NCI-H2081 (cell line): ENCODE results near the gene ENOX1.
A peak's percentile ranks its signal among the peaks of the same experiment; 100 is the strongest.

Source experiments
- DNase-seq, 2 experiments: peaks; one replicate each; lab custom pipeline; 2025; lab: John Stamatoyannopoulos, UW

The ENOX1 gene

DNA sequence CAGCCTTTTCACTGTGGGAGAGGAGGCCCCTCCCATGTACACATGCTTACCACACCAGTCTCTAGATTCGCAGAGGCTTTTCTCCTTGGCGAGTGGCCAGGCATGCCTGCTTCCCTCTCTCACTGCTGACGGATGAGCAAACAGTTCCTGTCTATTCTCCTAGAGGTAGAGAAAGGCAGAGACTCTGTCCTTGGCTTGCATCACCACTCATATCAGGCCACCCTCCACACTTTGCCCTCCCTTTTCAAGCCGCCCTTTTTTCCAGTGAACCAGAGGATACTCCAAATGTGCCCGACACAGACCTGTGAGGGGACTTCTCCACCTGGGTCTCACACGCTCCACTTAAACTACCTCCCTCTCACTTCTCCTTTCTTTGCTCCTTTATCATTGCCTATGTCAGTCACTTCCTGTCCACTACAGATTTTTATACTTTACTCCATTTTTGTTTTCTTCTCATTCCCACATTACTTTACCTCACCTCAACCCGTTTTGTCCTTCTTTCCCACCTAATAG, 478.8 kb downstream of the ENOX1 start:
- peak; percentile 70 to 85 for DNase-seq

DNA sequence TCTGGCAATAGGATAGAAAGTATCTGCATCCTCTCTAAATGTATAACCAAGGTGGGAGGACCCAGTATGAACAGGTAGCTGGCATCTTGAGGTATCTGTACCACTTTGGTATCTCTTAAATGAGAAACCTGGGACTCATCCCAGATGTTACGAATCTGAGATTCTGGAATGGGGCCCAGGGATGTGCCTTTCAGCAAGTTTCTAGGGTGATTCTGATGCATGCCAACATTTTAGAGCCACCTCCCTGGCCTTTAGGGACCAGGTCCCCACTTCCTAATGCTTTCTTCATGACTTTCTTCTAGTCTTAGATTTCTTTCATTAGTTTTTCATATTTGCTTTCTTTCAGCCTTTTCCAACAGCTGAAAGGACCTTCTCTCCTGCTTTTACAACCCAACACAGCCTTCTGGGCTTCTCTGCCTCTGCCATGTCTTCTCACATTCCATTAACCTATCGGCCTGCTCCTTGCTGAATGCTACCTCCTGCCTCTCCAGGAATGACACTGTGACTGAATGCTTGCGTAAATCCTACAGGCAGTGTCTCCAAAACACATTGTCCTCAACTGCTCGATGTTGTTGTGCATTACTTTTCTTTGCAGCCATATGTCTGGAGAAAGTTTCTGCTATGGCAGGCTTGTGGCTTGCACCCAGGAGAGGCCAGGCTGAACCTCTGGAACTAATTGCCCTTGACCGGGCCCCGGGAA, 479.4 kb downstream of the ENOX1 start:
- no peak for DNase-seq

DNA sequence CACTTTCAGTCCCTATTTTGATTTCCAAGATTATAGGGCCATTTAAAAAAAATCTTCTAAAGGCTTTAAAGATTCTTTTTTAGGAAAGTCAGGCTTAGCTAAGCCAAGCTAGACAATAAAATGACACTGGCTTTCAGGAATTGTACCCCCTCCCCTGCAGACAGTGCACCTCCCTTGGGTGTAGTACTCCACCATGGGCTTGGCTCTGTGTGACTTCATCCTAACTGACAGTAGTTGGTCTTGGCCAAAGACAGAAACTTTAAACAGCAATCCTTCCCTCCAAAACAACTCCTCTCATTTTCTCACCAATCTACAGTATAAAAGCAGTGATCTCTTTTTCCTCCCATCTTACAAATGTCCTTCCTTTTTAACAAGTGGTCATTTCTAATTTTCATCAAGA, 480.4 kb downstream of the ENOX1 start:
- DNase-seq, result no peak

DNA sequence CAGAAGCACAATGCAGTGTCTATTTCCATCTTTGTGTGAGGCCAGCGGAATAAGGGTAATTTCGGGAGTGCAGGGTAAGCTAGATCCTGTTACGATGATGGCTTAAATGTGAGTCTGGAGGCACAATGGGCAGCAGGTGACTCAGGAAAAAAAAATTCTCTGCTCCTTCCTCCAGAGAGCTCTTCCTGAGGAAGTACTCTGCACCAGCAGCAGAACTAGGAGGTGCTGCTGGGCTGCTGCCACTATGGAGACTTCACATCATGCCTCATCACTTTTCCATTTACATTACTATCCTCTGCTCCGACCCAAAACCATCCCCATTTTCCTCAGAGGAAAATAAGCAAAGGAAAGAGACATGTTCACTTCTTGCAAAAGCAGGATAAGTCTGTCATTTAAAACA, 481.4 kb downstream of the ENOX1 start:
- DNase-seq, result no peak

DNA sequence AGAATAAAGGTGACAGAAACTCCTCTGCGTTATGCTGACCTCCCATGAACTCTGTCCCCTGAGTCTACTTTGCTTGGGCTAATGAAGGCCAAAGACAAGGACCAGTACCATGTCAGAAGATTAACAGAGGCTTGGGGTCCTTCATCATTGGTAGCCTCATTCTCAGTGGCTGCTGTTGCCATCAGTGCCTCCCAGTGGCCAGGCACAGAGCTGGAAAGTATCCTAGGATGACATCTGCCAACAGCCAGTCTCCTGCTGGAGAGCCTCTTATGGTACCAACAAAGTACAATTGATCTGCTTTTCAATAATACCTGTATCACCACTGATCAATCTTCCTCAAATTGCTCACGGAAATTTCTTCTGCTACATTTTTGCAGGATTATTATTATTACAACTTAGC, 481.8 kb downstream of the ENOX1 start:
- DNase-seq, result peak in 1 of 2 experiments; percentile 1

DNA sequence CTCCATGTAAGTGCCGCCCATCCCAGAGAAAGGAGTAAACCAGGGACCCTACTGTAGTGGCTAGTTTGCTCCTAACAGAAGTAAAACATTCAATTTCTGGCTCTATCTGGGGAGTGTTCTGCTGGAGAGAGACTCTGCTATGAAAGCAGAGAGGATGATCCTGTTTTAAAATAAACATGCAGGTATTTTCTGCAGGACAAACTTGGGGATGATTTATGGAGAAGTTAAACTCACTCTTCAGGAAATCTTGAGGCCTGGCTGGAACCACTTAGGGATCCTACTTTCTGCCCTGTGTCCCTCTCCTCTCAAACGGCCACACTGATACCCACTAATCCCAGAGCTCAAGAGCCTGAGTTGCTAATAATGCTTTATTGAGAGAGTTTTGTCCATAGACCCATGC, 482.3 kb downstream of the ENOX1 start:
- no peak for DNase-seq

DNA sequence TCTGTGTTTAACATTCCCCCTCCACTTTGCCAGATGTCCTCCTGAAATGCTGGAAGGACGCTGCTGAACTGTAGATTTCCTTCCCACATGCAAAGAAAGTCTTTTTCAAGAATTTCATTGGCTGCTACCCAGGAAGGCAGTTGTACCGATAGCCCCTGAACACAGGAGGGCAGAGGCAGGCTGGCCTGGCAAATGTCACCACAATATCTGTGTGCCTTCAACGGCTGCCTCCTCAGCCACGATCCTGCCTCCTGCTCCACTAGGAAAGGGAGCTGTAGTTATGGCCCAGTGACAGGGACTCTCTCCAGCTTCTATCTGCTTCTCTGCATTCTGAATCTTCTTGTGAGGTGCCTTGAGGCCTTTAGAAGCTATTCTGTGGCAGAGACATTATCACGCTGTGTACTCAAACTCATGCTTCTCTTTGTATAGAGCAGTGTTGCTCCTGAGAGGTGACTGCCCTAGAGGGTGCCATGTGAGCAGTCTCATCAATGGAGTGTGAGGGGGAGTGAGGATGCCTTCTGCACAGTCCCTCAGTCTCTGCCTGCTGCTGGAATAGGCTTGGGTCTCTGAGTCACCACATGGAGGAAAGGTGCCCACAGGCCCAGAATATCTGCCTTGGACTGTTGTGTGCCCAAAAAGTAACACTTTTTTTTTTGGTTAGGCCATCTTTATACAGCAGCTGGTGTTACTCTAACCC, 483.6 kb downstream of the ENOX1 start:
- peak; percentile 37 to 63 for DNase-seq

DNA sequence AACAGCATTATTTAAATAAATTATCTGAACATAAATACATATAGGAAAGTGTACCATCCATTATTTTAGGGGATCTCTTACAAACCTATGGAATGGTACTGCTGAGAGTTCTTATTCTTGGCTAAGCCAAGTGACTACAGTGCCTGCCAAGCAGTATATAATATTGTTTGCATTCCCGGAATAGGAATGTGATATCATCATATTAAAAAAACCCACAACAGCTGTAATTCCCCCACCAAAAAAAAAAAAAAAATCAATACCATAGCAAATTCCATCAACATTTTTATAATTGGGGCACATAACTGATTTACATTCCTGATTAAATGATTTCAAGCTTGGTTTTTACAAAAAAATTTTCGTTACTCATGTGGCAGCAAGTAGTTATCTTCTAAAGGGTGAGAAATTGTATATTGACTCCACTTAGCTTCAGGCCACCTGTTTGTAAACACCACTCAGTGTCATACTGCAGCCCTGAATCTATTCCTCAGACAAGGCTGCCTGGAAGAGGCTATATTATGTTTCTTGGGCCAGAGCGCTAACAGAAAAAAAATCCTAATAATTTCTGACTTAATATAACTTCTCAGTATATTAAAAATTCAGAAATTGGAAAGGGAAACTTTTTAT, 485.3 kb downstream of the ENOX1 start:
- DNase-seq, result no peak

DNA sequence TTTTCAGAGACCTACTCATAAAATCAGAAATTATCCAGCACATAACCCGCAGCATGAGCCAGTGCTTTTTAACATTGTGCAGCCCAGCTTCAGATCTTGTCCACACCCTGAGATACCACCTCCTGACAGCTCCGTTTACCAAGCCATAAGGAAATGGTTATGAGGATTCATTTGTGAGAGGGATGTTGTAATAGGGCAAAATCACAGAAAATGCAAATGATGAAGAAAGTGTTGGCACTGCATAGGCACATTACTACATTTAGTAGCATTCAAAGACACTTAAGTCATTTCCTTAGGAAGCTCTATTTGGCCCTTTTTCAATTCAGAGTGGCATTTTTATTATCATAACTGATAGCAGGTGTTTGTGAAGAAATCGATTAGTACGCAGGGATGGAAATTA, 485.9 kb downstream of the ENOX1 start:
- peak in 1 of 2 experiments; percentile 13 for DNase-seq

DNA sequence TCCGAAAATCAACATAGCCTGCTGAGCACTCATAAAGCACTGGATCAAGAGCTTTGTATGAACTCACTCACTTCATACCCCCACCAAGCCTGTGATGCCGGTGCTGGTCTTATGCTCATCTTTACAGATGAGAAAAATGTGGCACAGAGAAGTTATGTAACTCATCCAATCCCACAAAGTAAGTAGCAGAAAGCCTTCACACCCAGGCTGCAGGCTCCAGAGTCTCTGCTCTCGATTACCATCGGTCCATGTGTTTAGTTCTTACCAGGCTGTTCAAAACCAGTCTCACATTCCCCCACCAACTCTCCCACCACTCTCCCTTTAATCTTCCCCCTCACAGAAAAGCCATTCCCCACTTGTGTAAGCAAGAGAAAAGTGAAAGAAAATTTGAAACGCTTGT, 487.4 kb downstream of the ENOX1 start:
- DNase-seq, result no peak

DNA sequence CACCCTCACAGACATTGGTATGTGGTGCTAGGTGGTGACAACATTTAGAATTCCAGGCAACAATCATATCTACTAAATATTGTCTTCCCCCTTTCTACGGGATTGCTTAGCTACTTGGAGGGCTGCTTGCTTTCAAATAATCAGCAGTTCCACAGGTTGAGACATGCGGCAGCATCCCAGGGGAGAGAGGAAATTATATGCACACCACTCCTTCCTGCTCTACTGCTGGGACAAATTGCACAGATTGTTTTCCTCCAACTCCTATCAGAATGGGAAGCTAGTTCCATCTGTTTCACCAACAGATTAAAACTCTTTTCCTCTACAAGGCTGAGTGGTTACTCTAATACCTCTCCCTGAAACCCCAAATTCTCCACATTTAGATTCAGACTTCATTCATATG, 488.0 kb downstream of the ENOX1 start:
- DNase-seq, result peak; percentile 43 to 70

DNA sequence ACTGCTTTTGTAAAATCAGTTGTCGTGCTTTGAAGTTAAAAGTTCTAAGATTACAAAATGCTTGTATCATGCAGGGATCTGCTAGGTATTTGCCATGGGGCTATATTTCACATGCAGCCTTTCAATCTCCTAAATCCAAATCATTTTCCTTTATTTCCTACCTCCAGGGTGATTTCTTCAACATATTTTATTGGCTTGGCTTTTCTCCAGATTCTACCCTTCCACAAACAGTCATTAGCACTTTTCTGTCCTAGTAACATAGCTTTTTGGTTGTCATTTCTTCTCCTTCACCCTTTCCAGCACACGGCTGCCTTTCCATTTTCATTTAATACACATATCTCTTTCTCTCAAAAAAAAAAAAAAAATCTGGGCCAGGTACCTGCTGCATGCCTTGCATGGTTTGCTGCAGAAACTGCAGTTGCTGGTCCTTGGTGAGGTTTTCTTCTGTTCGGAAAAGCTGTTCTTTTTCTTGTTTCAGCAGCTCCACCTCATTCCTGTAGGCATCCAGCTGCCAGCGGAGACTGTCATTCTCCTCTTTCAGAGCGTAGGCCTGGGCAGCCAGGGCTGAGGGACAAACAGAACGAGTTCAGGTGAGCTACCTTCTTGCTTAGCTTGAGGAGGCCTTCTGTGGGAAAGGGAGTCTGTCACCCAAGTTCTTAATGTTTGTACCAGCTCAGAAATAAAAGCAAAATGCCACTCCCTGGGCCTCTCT, 488.6 kb downstream of the ENOX1 start:
- peak in 1 of 2 experiments; percentile 61 for DNase-seq

DNA sequence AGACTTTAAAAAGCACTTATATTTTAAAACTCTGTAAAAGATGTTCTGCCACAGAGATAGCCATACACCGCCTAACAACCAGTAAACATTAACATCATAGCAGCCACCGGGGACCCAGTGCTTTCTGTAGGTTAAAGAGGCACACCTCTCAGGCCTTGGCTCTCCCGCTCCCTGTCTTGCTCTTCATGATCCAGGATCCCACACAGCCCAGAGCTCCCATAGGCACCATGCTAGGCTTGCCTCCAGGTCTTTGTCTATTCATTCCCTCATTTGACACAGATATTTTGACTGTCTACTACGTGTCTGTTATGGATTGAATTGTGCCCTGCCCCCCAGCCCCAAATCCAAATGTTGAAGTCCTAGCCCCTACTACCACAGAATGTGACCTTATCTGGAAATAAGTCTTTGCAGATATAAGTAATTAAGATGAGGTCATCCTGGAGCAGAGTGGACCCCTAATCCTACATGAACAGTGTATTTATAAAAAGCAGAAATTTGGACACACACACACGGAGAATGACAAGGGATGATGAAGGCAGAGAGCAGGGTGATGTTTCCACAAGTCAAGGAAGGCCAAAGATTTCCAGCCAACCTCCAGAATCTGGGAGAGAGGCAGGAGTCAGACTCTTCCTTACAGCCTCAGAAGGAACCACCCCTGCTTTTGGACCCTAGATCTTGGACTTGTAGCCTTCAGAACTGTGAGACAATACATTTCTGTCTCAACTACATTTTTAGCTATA, 490.8 kb downstream of the ENOX1 start:
- DNase-seq, result no peak

DNA sequence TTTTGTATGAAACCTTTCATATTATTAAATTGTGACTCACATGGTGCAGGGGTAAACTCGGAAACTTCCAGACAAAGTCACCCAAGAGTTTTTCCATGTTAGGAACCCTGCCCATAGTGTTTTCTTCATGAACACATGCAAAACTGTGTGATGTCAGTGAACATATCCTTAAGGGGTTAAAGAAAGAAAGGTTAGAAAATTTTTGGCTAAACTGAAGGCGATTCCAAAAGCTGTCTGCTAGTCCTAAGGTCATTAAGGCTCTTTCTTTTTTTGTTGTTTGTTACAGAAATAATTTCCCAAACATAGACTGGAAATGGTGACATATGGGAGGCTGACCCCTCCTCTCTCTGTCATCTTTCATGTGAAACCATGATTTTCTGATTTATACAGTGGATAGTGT, 491.5 kb downstream of the ENOX1 start:
- no peak for DNase-seq

DNA sequence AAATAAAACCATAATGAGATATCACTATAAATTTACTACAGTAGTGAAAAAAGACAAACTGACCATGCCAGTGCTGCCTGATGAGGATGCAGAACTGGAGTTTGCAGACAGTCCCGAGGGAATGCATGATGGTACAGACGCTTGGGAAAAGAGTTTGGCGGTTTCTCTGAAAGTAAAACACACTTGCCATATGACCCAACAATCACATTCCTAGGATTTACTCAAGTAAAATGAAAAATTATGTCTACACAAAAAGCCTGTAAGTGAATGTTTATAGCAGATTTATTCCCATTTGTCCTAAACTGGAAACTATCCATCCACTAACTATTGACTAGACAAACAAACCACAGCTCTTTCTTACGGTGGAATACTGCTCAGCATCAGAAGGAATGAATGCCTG, 492.4 kb downstream of the ENOX1 start:
- DNase-seq, result no peak

DNA sequence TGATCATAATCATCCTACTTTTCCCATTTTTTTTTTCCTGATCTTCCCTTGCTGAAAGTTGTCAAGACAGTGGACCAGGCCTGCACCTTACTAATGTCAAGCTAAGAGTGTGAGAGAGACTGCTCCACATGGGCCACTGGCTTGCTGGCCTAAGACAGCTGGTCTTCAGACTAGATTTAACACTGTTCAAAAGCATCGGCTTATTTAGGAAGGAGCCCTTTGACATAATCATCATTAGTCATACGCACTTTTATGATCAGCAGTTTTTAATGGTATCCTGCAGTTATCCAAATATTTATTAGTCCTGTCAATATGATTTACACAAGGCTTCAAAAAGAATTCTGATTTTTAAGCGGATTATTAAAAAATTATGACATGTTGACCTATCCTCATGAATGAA, 492.8 kb downstream of the ENOX1 start:
- no peak for DNase-seq

DNA sequence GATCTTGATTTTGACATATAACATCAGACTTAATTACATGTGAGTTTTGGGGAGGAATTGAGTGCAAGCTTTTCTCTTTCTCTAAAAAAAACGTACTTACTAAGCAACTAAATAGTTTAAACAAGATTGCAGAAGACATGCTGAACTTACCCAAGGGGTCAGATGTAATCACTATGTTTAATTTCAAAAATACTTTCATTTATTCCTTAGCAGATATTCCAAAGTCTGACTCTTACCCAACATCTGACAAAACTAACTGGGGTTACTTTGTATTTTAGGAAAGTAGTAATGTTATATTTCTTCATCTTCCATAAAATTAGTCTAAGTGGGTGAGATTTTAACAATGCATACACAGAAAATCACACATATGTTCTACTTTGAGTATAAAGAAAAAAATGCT, 493.2 kb downstream of the ENOX1 start:
- DNase-seq, result no peak

DNA sequence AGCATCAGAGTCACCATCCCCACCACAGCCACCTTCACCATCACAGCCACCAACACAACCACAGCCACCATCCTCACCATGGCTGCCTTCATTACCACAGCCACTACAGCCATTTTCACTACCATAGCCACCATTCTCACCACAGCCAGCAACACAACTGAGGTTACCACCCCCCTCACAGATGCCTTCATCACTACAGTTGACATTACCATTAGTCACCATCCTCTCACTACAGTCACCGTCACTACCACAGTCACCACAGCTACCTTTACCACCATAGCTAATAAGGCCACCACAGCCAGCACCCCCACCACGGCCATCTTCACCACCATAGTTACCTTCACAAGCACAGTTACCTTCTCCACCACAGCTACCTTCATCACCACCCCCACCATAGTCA, 493.8 kb downstream of the ENOX1 start:
- DNase-seq, result no peak

DNA sequence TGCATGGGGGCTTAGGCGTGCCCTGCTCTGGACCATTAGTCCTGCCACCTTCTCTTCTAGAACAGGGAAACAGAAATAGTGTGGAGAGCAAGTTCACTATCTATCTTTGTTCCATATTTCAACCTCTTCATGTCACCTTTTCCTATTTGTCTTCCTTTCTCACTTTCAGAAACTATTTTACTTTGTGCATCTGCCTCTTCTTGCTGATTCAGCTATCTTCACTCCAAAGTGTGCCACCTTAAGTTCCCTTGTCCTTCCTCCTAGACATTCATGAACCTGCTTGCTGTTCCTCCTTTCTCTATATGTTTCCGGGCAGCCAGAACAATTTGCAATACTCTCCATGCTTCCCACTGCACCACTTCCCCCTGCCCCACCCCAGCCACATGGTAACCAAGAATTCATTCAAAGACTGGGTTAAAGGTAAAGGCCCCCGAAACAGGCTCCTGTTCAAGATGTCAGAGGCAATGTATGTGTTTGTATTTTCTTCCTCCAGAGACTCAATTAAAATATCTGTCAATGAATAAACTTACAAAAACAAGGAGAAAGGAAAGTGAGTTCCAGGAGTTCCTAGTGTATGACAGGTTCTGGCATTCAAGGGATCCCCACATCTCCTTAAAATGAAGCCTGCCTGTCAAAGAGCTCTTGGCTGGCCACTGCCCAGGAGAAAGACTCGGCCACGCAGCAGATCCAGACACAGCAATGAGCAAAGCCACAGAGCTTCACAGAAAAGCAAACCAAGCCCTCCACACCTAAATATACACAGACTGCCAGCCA, 495.3 kb downstream of the ENOX1 start:
- no peak for DNase-seq

DNA sequence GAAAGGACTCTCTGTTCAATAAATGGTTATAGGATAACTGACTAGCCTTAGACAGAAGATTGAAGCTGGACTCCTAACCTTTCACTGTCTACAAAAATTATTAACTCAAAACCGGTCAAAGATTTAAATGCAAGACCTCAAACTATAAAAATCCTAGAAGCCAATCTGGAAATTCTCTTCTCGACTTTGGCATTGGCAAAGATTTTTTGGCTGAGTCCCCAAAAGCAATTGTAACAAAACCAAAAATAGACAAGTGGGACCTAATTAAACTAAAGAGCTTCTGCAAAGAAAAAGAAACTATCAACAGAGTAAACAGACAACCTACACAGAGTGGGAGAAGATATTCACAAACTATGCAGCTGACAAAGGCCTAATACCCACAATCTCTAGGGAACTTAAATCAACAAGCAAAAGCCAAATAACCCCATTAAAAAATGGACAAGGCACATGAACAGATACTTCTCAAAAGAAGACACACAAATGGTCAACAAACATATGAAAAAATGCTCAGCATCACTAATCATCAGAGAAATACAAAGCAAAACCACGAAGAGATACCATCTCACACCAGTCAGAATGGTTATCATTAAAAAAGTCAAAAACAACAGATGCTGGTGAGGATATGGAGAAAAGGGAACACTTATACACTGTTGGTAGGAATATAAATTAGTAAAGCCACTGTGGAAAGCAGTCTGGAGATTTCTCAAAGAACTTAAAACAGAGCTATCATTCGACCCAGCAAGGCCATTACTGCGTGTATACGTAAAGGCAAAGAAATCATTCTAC, 497.1 kb downstream of the ENOX1 start:
- peak in 1 of 2 experiments; percentile 38 for DNase-seq
